Endodermal cell (in vitro differentiated cells): ENCODE results near the gene TMEM87A. TPM values are rescaled to one million over a fixed set of nuclear protein-coding genes. Genes with fewer than 3 reads are reported as not detected.

Source experiments
- DNase-seq: peaks from one replicate; pipeline ENCODE4 v3.0.0-alpha.2; 2017
- H3K27ac ChIP-seq: 2 replicates; pipeline ENCODE4 v1.5.1; 2013; ENCODE audit warnings: mild to moderate bottlenecking, low read depth, low read length, moderate library complexity
- H3K27me3 ChIP-seq: 2 replicates; pipeline ENCODE4 v1.6.1; 2013; ENCODE audit warnings: mild to moderate bottlenecking, low read length, moderate library complexity; ENCODE audit not compliant: insufficient read depth, control insufficient read depth, poor library complexity, severe bottlenecking
- H3K36me3 ChIP-seq: 2 replicates; pipeline ENCODE4 v1.7.0; 2013; ENCODE audit warnings: mild to moderate bottlenecking, low read length, moderate library complexity; ENCODE audit not compliant: control insufficient read depth, insufficient read depth
- H3K4me1 ChIP-seq: one replicate; pipeline ENCODE4 v1.7.0; 2013; ENCODE audit warnings: low read length; ENCODE audit not compliant: control insufficient read depth, insufficient read depth
- H3K4me3 ChIP-seq: 2 replicates; pipeline ENCODE4 v1.5.1; 2013; ENCODE audit warnings: mild to moderate bottlenecking, low read length, moderate library complexity
- H3K9ac ChIP-seq: 2 replicates; pipeline ENCODE4 v1.6.1; 2013; ENCODE audit warnings: mild to moderate bottlenecking, low read length, moderate library complexity; ENCODE audit not compliant: poor library complexity, severe bottlenecking; ENCODE audit errors: extremely low read depth
- H3K9me3 ChIP-seq: 2 replicates; pipeline ENCODE4 v1.6.1; 2013; ENCODE audit warnings: mild to moderate bottlenecking, low read length, moderate library complexity; ENCODE audit not compliant: control insufficient read depth
- H3K27ac Mint-ChIP-seq: 2 replicates; pipeline ENCODE4 v1.8.0; 2020; ENCODE audit warnings: mixed read lengths
- H3K27me3 Mint-ChIP-seq: 2 replicates; pipeline ENCODE4 v1.8.0; 2021; ENCODE audit warnings: mild to moderate bottlenecking, mixed read lengths; ENCODE audit not compliant: insufficient read depth
- H3K36me3 Mint-ChIP-seq: 2 replicates; pipeline ENCODE4 v1.8.0; 2020; ENCODE audit warnings: low read depth, mixed read lengths
- H3K4me1 Mint-ChIP-seq: 2 replicates; pipeline ENCODE4 v1.8.0; 2020; ENCODE audit warnings: mixed read lengths
- H3K4me3 Mint-ChIP-seq: 2 replicates; pipeline ENCODE4 v1.8.0; 2020; ENCODE audit warnings: mild to moderate bottlenecking, moderate library complexity, mixed read lengths
- H3K9me3 Mint-ChIP-seq: 2 replicates; pipeline ENCODE4 v1.8.0; 2020; ENCODE audit warnings: mild to moderate bottlenecking, mixed read lengths
- CTCF ChIP-seq: fragments of 200-600 bp; sonication (generic); conservative IDR thresholded peaks from 2 replicates; pipeline ENCODE4 v1.5.0; 2021; ENCODE audit warnings: antibody characterized with exemption, mild to moderate bottlenecking
- WGBS, 2 experiments: methylation state at CpG; one replicate each; pipeline versions ENCODE4 v1.1.5 to v1.1.7; 2013; ENCODE audit warnings: missing lambda C conversion rate in 2 of 2, mixed read lengths in 1 of 2; ENCODE audit not compliant: insufficient coverage in 1 of 2, insufficient read length in 1 of 2; 5-methylcytosine and 5-hydroxymethylcytosine counted together
- total RNA-seq, 2 donors: library from RNA; stranded (reverse); fragmentation: NEBNext Ultra II Directional in 1 of 2; extraction: Animal tissue kit (Norgen Biotek cat#: 25700) in 1 of 2; gene quantifications; 2 replicates in 1 of 2; 3 replicates in 1 of 2; pipeline ENCODE4 v1.2.1, GENCODE V29; 2021

Gene TMEM87A
- total RNA-seq, 2 donors from 2014 or later: 33.7 to 37.4 TPM

GRCh38 chr15:42207674-42208579 lies 65.3 kb downstream of the TMEM87A start, which contains the start of gene VPS39:
Gene VPS39 (minus strand): TSS chr15:42208304. CDS start chr15:42208153, 151 bp downstream.
- Mint-ChIP-seq H3K4me1 (peaks cover 11% of the 10 kb centered on the region), H3K27ac (peak within 1 kb of the TSS; percentile 77), H3K4me3 (peak within 1 kb of the TSS; percentile 98), H3K9me3 (no peaks in the 10 kb centered on the region), H3K36me3 (peaks cover 27% of the 10 kb centered on the region), H3K27me3 (no peaks in the 10 kb centered on the region)
- WGBS, 2 experiments: 4 to 13% methylated on average over 18 to 45 of the region's 45 CpGs
- peak within 1 kb of the TSS; percentile 98 for H3K4me3 ChIP-seq
- H3K9ac ChIP-seq: peak within 1 kb of the TSS; percentile 87
- peak; percentile 93 for DNase-seq
- H3K9me3 ChIP-seq: no peaks in the 10 kb centered on the region
- H3K36me3 ChIP-seq: peaks cover 39% of the 10 kb centered on the region
- no peak within 1 kb of the TSS for H3K27ac ChIP-seq
- peaks cover 4% of the 10 kb centered on the region for H3K4me1 ChIP-seq
- no peak for TF ChIP-seq CTCF
- no peaks in the 10 kb centered on the region for H3K27me3 ChIP-seq

GRCh38 chr15:42206406-42206805 lies 66.8 kb downstream of the TMEM87A start:
- no peak overlapping the region for H3K27ac ChIP-seq
- H3K36me3 ChIP-seq: peaks cover 25% of the 10 kb centered on the region
- TF ChIP-seq CTCF: no peak
- no peaks in the 10 kb centered on the region for H3K9me3 Mint-ChIP-seq
- H3K36me3 Mint-ChIP-seq: peaks cover 28% of the 10 kb centered on the region
- WGBS, 2 experiments: 95 to 96% methylated on average over 3 to 4 of the region's 4 CpGs
- DNase-seq: no peak
- H3K4me3 ChIP-seq: no peak overlapping the region
- peak overlapping the region; percentile 98 for H3K4me3 Mint-ChIP-seq
- no peak overlapping the region for H3K27ac Mint-ChIP-seq
- H3K4me1 ChIP-seq: peaks cover 4% of the 10 kb centered on the region
- peaks cover 11% of the 10 kb centered on the region for H3K4me1 Mint-ChIP-seq
- H3K9me3 ChIP-seq: no peaks in the 10 kb centered on the region
- H3K27me3 Mint-ChIP-seq: no peaks in the 10 kb centered on the region
- H3K9ac ChIP-seq: no peak overlapping the region
- no peaks in the 10 kb centered on the region for H3K27me3 ChIP-seq

- H3K9me3 Mint-ChIP-seq: no peaks in the 10 kb centered on the region
- H3K36me3 Mint-ChIP-seq: peaks cover 21% of the 10 kb centered on the region
- Histone ChIP-seq H3K36me3 (peaks cover 12% of the 10 kb centered on the region), H3K27me3 (no peaks in the 10 kb centered on the region), H3K9ac (no peak overlapping the region), H3K9me3 (no peaks in the 10 kb centered on the region), H3K27ac (no peak overlapping the region), H3K4me1 (peaks cover 4% of the 10 kb centered on the region), H3K4me3 (no peak overlapping the region)
- no peak overlapping the region for H3K4me3 Mint-ChIP-seq
- H3K4me1 Mint-ChIP-seq: peaks cover 11% of the 10 kb centered on the region
- 97 to 100% methylated on average over 1 to 3 of the region's 3 CpGs for WGBS, 2 experiments
- no peak for TF ChIP-seq CTCF
- no peak for DNase-seq
- H3K27me3 Mint-ChIP-seq: no peaks in the 10 kb centered on the region
- H3K27ac Mint-ChIP-seq: no peak overlapping the region
Measured at GRCh38 chr15:42203891-42204290, 69.3 kb downstream of the TMEM87A start.
